ENCODE data around the gene STUM.

- TF ChIP-seq POLR2A (IDR thresholded peaks at IDR 0.05; ENCODE audit: low read length): no peak
- TF ChIP-seq GATA1 (IDR thresholded peaks at IDR 0.05; ENCODE audit: low read depth, low read length): no peak
Observed at GRCh38 chr1:226616636-226617035, 68.1 kb downstream of the STUM start.

Measured in erythroblast (primary cell).